ENCODE data around the gene SLCO3A1. TPM values are rescaled to one million over a fixed set of nuclear protein-coding genes. Genes with fewer than 3 reads are reported as not detected.

Gene SLCO3A1
- total RNA-seq, 2 donors from 2014 or later = 7.2 to 11.4 TPM

DNA sequence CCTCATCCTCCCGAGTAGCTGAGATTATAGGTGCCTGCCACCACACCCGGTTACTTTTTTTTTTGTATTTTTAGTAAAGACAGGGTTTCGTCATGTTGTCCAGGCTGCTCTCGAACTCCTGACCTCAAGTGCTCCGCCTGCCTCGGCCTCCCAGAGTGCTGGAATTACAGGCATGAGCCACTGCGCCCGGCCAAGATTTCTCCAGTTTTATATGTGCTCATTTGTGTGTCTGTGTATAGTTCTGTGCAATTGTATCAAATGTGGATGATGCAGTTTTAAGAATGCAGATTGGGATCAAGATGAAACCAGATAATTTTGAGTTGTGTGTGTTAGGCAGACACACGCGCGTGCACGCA is 68.3 kb downstream of the SLCO3A1 start:
- DNase-seq = peak; percentile 32
- Histone ChIP-seq H3K27ac (ENCODE audit: low read depth, low read length) (no peak overlapping the region), H3K27me3 (ENCODE audit: control insufficient read depth, insufficient read depth, low read length, poor library complexity, severe bottlenecking) (no peaks in the 10 kb centered on the region), H3K36me3 (ENCODE audit: control insufficient read depth, insufficient read depth, low read length) (no peaks in the 10 kb centered on the region), H3K4me1 (ENCODE audit: control insufficient read depth, insufficient read depth, low read length) (no peaks in the 10 kb centered on the region), H3K4me3 (ENCODE audit: low read length) (no peak overlapping the region), H3K9ac (ENCODE audit: extremely low read depth, low read length, poor library complexity, severe bottlenecking) (no peak overlapping the region), H3K9me3 (ENCODE audit: control insufficient read depth, low read length) (no peaks in the 10 kb centered on the region)
- Mint-ChIP-seq H3K9me3 (no peaks in the 10 kb centered on the region), H3K27ac (no peak overlapping the region), H3K27me3 (ENCODE audit: insufficient read depth) (no peaks in the 10 kb centered on the region), H3K36me3 (ENCODE audit: low read depth) (no peaks in the 10 kb centered on the region), H3K4me3 (no peak overlapping the region), H3K4me1 (peaks cover 3% of the 10 kb centered on the region)
- 77 to 87% methylated on average over 3 to 8 of the region's 12 CpGs for WGBS, 2 experiments (ENCODE audit: insufficient coverage in 1 of 2, insufficient read length in 1 of 2)
- TF ChIP-seq, protein P1, sequence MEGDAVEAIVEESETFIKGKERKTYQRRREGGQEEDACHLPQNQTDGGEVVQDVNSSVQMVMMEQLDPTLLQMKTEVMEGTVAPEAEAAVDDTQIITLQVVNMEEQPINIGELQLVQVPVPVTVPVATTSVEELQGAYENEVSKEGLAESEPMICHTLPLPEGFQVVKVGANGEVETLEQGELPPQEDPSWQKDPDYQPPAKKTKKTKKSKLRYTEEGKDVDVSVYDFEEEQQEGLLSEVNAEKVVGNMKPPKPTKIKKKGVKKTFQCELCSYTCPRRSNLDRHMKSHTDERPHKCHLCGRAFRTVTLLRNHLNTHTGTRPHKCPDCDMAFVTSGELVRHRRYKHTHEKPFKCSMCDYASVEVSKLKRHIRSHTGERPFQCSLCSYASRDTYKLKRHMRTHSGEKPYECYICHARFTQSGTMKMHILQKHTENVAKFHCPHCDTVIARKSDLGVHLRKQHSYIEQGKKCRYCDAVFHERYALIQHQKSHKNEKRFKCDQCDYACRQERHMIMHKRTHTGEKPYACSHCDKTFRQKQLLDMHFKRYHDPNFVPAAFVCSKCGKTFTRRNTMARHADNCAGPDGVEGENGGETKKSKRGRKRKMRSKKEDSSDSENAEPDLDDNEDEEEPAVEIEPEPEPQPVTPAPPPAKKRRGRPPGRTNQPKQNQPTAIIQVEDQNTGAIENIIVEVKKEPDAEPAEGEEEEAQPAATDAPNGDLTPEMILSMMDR (conservative IDR thresholded peaks at IDR 0.05) = no peak

DNA sequence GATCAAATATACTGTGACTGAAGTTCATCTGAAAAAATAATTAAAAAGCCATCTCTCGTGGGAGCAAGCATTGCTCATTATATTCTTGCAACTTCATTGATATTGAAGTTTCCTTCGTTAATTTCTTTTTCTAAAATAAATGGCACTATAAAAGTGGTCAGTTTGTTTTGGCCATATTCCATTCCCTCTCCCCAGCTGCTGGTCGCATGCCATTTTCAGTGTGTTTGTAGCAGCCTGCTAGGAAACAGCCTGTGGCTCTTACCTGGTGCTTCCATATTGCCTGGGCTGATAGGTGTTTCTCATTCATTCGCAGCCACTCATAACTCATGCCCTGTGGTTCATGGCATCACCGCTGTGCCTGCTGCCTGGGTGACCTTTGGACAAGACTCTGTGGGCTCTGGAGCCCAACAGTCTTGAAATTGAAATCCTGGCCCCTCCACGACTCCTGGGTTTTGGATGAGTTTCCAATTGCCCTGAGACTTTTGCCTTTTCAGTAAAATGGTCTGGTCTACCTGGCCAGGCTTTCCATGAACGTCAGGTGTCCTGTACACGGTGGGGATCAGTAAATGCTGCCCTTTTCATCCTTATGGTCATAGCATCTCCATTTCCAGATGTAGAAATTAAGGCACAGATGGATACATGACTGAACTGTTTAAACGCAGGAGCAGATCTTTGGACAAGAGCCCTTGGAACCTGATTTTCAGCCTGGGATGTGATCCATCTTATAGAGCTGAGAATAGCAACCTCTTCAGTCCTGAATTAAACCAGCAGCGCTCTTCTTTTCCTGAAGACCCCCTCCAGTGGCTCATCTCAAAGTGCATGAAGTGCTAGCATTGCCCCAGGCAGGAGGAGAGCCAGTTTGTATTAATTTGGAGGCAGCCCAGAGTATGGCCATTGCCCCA is 69.4 kb downstream of the SLCO3A1 start:
- Histone ChIP-seq H3K9ac (ENCODE audit: extremely low read depth, low read length, poor library complexity, severe bottlenecking) (no peak overlapping the region), H3K27me3 (ENCODE audit: control insufficient read depth, insufficient read depth, low read length, poor library complexity, severe bottlenecking) (no peaks in the 10 kb centered on the region), H3K27ac (ENCODE audit: low read depth, low read length) (no peak overlapping the region), H3K4me1 (ENCODE audit: control insufficient read depth, insufficient read depth, low read length) (no peaks in the 10 kb centered on the region), H3K36me3 (ENCODE audit: control insufficient read depth, insufficient read depth, low read length) (no peaks in the 10 kb centered on the region), H3K4me3 (ENCODE audit: low read length) (no peak overlapping the region), H3K9me3 (ENCODE audit: control insufficient read depth, low read length) (no peaks in the 10 kb centered on the region)
- TF ChIP-seq, protein P1 (conservative IDR thresholded peaks at IDR 0.05) = no peak
- peak; percentile 32 for DNase-seq
- peaks cover 8% of the 10 kb centered on the region for H3K4me1 Mint-ChIP-seq
- no peaks in the 10 kb centered on the region for H3K27me3 Mint-ChIP-seq (ENCODE audit: insufficient read depth)
- H3K4me3 Mint-ChIP-seq = no peak overlapping the region
- H3K9me3 Mint-ChIP-seq = no peaks in the 10 kb centered on the region
- H3K36me3 Mint-ChIP-seq (ENCODE audit: low read depth) = no peaks in the 10 kb centered on the region
- no peak overlapping the region for H3K27ac Mint-ChIP-seq
- WGBS, 2 experiments (ENCODE audit: insufficient coverage in 1 of 2, insufficient read length in 1 of 2) = 83 to 87% methylated on average over 10 of the region's 10 CpGs

DNA sequence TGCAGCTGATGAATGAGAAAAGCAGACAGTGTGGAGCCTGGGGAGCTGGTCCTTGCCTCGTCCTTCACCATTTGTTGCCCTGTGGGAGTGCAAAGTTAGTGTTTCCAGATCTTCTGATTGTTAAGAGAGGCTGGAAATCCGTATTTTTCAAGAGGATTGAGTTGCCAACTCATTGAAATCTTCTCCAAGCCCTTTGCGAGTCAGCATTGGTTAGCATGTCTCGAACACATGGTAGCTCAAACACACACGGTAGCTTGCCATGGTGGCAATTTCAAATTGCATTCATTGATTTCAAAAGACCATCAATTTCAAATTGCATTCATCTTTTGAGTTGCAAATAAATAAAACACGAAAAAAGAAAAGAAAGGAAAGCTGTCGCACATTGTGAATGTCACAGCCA is 70.7 kb downstream of the SLCO3A1 start:
- Mint-ChIP-seq H3K4me3 (no peak overlapping the region), H3K27ac (no peak overlapping the region), H3K27me3 (ENCODE audit: insufficient read depth) (peaks cover 1% of the 10 kb centered on the region), H3K4me1 (peaks cover 8% of the 10 kb centered on the region), H3K9me3 (no peaks in the 10 kb centered on the region), H3K36me3 (ENCODE audit: low read depth) (no peaks in the 10 kb centered on the region)
- no peak overlapping the region for H3K4me3 ChIP-seq (ENCODE audit: low read length)
- TF ChIP-seq, protein P1 (conservative IDR thresholded peaks at IDR 0.05) = no peak
- H3K4me1 ChIP-seq (ENCODE audit: control insufficient read depth, insufficient read depth, low read length) = no peaks in the 10 kb centered on the region
- no peaks in the 10 kb centered on the region for H3K9me3 ChIP-seq (ENCODE audit: control insufficient read depth, low read length)
- H3K36me3 ChIP-seq (ENCODE audit: control insufficient read depth, insufficient read depth, low read length) = no peaks in the 10 kb centered on the region
- no peaks in the 10 kb centered on the region for H3K27me3 ChIP-seq (ENCODE audit: control insufficient read depth, insufficient read depth, low read length, poor library complexity, severe bottlenecking)
- H3K9ac ChIP-seq (ENCODE audit: extremely low read depth, low read length, poor library complexity, severe bottlenecking) = no peak overlapping the region
- DNase-seq = peak; percentile 35
- H3K27ac ChIP-seq (ENCODE audit: low read depth, low read length) = no peak overlapping the region
- 88% methylated on average over 6 to 7 of the region's 7 CpGs for WGBS, 2 experiments (ENCODE audit: insufficient coverage in 1 of 2, insufficient read length in 1 of 2)

All from endodermal cell (in vitro differentiated cells).